Measurements from ENCODE around the gene WDR48. TPM values are rescaled to one million over a fixed set of nuclear protein-coding genes. Genes with fewer than 3 reads are reported as not detected.

WDR48 gene
- total RNA-seq, 4 donors from 2014 or later = 21.6 to 41.1 (median 28.5) TPM

- DNase-seq (ENCODE audit: low spot score in 2 of 2) = no peak
- intact Hi-C loops (cut with DNase I; ENCODE audit: low total_unique reads) = loop anchor here (5.0 kb wide), 1 partner anchor 166 kb away; no protein-coding TSS in a partner anchor
- H3K4me3 ChIP-seq (ENCODE audit: low read depth, poor library complexity, severe bottlenecking) = no peak overlapping the region
- TF ChIP-seq CTCF (IDR thresholded peaks at IDR 0.05) = no peak
- no peak for TF ChIP-seq POLR2A (IDR thresholded peaks at IDR 0.05)
- WGBS, 2 donors = 50 to 55% methylated on average over 6 of the region's 6 CpGs
Observed at GRCh38 chr3:39126532-39127071, 74.8 kb downstream of the WDR48 start.

- H3K4me3 ChIP-seq (ENCODE audit: low read depth, poor library complexity, severe bottlenecking) = no peak overlapping the region
- intact Hi-C loops (cut with DNase I; ENCODE audit: low total_unique reads) = loop anchor here (5.0 kb wide), 1 partner anchor 165 kb away; no protein-coding TSS in a partner anchor
- TF ChIP-seq POLR2A (IDR thresholded peaks at IDR 0.05) (no peak), CTCF (IDR thresholded peaks at IDR 0.05) (no peak)
- no peak for DNase-seq (ENCODE audit: low spot score in 2 of 2)
- WGBS, 2 donors = 76 to 82% methylated on average over 7 of the region's 7 CpGs
Observed at GRCh38 chr3:39127269-39127907, 75.6 kb downstream of the WDR48 start.

GRCh38 chr3:39127908-39128304, 76.1 kb downstream of the WDR48 start:
- DNase-seq (ENCODE audit: low spot score in 2 of 2) = no peak
- TF ChIP-seq POLR2A (IDR thresholded peaks at IDR 0.05) (no peak), CTCF (IDR thresholded peaks at IDR 0.05) (no peak)
- H3K4me3 ChIP-seq (ENCODE audit: low read depth, poor library complexity, severe bottlenecking) = no peak overlapping the region
- intact Hi-C loops (cut with DNase I; ENCODE audit: low total_unique reads) = loop anchor here (5.0 kb wide), 1 partner anchor 164 kb away; no protein-coding TSS in a partner anchor
- WGBS, 2 donors = 50 to 53% methylated on average over 1 of the region's 1 CpG

GRCh38 chr3:39128951-39129350, 77.1 kb downstream of the WDR48 start:
- intact Hi-C loops (cut with DNase I; ENCODE audit: low total_unique reads) = loop anchor here (5.0 kb wide), 1 partner anchor 163 kb away; no protein-coding TSS in a partner anchor
- DNase-seq (ENCODE audit: low spot score in 2 of 2) = no peak
- WGBS, 2 donors = 95 to 97% methylated on average over 7 of the region's 7 CpGs
- TF ChIP-seq POLR2A (IDR thresholded peaks at IDR 0.05) (no peak), CTCF (IDR thresholded peaks at IDR 0.05) (no peak)
- no peak overlapping the region for H3K4me3 ChIP-seq (ENCODE audit: low read depth, poor library complexity, severe bottlenecking)

- H3K4me3 ChIP-seq (ENCODE audit: low read depth, poor library complexity, severe bottlenecking) = no peak overlapping the region
- WGBS, 2 donors = 89 to 95% methylated on average over 6 of the region's 6 CpGs
- no peak for DNase-seq (ENCODE audit: low spot score in 2 of 2)
- intact Hi-C loops (cut with DNase I; ENCODE audit: low total_unique reads) = no loop called here
- TF ChIP-seq POLR2A (IDR thresholded peaks at IDR 0.05) = no peak
Observed at GRCh38 chr3:39130026-39130425, 78.2 kb downstream of the WDR48 start.

GRCh38 chr3:39130693-39131265, 79.0 kb downstream of the WDR48 start:
- 86 to 96% methylated on average over 3 of the region's 3 CpGs for WGBS, 2 donors
- DNase-seq (ENCODE audit: low spot score in 2 of 2) = no peak
- H3K4me3 ChIP-seq (ENCODE audit: low read depth, poor library complexity, severe bottlenecking) = no peak overlapping the region
- intact Hi-C loops (cut with DNase I; ENCODE audit: low total_unique reads) = no loop called here
- TF ChIP-seq CTCF (IDR thresholded peaks at IDR 0.05) (no peak), POLR2A (IDR thresholded peaks at IDR 0.05) (no peak)

Data from lower leg skin (tissue), 4 donors.